HG03025 (cell line): ENCODE measurements around the gene CDT1.
"Not testable (repeated sequence)": the region's sequence is repeated elsewhere in the genome, so short reads cannot be mapped to it uniquely, and the experiment has no call there.

Experiments
- ATAC-seq: cut with Tn5 transposase; IDR thresholded peaks from one replicate; pipeline ENCODE4 v1.9.1; 2021; ENCODE audit warnings: mild to moderate bottlenecking, moderate library complexity; ENCODE audit not compliant: unreplicated experiment, low FRiP score

Gene CDT1

DNA sequence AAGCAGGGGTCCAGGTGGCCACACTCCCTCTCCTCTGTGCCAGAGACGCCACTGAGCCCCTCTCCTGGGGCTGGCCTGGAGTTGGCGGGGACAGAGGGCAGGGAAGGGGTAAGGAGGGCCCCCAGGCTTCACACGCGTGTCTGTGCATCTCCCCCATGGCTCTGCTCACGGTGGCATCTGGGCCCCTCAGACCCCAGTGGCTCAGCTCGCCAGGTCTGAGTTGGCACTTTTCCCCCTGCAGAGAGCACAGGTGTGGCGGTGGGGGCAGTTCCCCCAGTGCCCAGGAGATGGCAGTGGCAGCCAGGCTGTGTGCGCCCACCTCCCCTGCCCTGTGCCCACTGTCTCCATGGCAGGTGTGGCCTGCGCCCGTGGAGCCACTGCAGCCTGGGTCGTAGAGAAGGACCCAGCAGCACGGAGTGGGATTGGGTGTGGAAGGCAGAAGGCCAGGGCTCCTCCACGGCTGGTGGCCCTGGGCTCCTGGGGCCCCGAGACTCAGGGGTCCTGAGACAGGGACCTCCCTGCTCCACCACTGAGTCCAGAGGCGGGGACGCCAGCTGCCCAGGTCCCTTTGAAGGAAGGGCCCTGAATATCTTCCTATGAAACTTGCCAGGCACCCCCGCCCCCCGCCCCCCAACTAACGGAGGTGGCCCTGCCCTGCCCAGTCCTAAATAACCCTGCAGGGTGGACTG, 12.5 kb downstream of the CDT1 start:
- no peak for ATAC-seq

DNA sequence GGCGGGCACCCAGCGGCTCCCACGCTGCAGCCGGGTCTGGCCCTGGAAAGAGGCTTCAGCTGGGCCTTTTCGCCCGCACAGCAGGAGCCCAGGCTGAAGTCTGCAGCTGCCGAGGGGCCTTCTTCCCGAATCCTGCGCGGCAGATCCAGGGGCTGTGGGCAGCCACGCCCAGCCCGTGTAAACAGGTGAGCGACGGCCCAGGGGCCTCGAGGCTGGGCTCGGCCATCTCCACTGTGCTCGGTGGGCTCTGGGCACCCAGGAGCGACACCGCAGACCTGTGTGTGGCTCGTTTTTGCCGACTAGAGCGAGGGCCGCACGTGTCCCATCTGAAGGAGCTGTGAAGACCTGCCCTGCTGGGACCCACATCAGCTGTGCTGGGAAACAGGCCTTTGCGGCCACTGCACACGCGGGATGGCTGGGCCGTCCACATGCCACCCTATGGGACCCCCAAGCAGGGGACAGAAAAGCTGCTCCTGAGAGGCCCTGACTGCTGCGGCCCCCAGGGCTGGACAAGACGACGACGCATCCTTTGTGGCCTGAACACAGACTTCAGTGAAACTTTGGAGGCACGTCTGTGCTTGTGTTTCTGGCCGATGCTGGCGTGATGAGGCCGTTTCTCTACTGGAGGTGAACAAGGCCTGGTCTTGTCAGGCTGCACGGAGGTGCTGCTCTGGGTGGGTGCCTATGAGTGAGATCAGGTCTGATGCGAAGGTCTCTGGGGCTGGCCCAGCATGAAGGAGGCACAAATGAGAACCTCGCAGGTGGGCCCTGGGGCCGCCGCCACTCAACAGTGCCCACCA, 13.3 kb downstream of the CDT1 start:
- no peak for ATAC-seq

DNA sequence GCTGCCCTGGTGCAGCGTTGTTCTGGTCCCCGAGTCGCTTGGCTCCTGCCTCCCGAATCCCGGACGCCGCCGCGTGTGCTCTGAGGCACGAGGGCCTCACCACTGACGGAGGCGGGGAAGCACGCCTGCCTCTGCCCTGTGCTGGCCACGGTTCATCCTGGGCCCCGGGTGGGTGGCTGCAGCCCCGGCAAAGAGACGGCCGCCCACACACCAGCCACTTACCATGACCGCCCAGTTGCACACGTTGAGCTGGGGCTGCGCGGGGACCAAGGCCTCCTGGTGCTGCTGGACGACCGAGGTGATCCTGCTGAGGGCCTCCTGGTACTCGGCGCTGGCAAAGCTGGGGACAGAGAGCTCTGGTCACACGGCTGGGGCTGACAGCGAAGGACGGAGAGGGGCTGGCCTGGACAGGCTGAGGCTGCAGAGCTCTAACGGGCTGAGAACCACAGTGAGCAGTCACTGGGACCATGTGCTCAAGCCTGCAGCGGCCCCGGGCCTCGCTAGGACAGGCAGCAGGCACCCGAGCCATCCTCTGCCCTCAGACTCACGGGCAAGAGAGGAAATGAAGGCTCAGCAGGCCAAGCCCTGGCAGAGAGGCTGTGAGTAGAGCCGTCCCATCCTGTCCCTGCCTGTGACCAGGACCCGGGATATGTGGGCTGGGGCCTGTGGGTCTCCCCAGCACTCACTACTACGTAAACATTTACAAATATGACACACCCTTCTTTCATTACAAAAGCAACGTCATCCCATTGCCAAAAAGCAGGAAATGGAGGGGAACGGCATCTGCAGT, 14.4 kb downstream of the CDT1 start:
- ATAC-seq: no peak

DNA sequence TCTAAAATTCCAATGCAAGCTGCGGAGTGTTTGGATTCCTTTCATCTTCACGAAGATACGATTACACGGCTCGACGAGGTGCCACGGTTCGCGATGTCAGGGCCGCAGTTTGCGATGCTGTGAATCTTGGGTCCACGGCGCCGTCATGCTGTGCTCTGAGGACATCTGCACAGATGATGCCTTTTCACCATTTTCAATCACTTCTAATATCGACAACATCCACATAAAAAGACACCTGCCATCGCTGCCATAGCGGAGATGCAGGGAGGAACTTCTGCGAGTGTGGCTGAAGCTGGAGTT, 14.9 kb downstream of the CDT1 start:
- no peak for ATAC-seq

DNA sequence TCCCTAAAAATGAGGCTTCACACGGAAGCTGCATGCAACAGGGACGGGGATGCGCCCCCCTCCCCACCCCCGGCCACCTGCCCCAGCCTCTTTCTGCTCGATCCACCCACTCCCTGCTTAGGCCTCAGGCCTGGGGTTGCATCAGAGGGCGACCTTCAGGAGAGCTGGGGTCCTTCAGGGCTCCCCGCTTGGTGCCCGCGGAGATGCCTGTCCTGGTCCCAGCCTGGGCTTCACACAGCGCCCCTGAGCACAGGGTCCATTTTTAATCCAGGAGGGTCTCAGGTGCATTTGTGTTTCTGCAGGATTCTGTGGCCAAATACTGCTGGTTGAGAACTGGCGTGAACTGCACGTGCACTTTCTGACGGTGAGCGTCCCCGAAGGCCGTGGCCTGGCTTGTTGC, 15.5 kb downstream of the CDT1 start:
- no peak for ATAC-seq

DNA sequence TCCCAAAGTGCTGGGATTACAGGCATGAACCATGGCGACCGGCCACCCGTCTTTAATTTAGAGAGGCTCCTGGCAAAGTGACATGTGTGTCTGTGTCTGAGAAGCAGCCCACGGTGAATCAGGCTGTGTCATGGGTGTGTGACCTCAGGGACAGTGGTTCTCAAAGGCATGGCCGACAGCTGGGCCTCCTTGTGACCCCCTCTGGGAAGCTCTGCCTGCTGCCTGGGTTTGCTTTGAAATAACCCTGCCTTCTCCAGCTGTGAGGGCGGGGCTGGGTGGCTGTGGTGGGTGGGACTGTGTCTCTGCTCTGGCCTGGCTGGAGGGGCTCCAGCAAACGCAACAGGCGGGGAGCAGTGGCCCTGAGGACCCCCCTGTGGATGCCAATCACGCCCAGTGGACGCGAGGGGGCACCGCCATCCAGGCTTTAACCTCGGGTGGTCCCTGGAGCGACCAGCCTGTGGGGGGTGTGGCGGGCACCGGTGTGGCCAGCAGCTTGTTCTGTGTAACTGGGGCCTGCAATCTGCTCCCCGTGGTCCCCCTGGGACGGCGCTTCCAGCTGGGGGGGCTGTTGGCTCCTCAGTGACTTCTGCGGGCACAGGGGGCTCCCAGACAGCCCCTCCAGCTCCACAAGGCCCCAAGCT, 16.9 kb downstream of the CDT1 start:
- no peak for ATAC-seq

DNA sequence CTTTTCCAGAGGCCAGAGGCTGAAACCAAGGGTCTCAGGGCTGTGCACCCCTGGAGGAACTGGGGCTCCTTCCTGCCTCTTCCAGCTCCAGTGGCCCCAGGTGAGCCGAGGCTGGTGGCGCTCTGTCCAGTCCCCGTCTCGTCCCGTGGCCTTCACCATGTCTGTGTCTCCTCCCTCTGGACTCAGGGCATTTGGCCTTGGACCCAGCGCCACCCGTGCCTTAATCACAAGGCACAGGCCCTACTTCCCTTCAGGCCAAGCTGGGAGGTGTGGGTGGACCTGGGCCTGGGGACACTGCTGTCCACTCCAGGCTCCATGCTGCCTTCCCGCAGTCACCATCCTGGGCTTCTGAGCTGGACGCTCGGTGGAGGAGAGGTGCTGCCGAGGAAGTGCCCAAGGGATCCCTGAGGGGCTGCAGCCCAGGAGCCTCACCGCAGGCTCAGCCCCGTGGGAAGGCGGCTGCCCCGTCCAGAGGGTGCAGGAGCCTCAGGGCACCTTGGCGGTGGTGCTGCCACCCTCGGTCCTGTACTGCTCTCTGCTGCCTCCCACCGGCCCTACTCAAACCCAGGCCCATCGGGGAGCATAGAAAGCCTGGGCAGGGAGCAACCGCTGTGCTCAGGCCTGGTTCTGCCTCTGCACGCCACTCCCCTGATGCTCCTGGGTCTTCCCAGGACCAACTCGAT, 17.7 kb downstream of the CDT1 start:
- no peak for ATAC-seq

DNA sequence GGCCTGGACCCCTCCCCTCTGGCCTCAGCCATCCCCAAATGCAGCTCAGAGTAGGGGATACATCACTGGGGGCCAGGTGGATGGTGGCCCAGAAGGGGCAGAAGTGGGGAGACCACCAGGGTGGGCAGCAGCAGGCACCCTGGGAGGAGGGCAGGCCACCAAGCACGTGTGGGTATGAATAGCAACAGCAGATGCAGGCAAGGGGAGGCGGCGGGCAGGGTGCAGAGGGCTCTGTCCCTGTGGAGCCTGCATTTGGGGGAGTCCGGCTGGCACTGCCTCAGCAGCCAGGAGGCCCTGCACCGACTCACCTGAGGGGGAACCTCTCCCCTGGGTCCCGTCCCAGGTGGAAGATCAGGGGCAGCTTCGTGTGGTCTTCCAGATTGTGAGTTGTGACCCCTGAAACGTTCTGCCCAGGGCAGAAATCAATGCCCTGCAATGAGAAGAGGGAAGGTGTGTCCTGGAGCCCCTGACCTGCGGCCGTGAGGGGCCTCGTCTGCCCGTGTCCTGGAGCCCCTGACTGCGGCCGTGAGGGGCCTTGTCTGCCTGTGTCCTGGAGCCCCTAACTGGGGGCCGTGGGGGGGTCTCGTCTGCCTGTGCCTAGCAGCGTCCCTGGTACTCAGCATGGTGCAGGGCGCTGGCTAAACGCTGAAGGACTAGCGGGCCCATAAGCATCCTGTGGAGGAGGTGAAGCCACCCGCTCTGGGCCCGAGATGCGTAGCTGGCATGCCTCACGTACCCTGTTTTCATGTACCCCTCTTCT, 18.9 kb downstream of the CDT1 start:
- no peak for ATAC-seq

DNA sequence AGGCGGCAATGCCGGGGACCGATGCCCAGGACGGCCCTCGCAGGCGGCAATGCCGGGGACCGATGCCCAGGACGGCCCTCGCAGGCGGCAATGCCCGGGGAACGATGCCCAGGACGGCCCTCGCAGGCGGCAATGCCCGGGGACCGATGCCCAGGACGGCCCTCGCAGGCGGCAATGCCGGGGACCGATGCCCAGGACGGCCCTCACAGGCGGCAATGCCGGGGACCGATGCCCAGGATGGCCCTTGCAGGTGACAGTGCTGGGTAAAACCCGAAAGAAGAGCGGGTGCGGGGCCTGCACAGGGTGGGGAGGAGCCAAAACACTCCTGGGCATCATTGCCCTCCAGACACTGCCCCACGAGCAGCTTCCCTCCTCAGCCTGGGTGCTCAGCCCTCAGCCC, 20.1 kb downstream of the CDT1 start:
- not testable (repeated sequence) for ATAC-seq

DNA sequence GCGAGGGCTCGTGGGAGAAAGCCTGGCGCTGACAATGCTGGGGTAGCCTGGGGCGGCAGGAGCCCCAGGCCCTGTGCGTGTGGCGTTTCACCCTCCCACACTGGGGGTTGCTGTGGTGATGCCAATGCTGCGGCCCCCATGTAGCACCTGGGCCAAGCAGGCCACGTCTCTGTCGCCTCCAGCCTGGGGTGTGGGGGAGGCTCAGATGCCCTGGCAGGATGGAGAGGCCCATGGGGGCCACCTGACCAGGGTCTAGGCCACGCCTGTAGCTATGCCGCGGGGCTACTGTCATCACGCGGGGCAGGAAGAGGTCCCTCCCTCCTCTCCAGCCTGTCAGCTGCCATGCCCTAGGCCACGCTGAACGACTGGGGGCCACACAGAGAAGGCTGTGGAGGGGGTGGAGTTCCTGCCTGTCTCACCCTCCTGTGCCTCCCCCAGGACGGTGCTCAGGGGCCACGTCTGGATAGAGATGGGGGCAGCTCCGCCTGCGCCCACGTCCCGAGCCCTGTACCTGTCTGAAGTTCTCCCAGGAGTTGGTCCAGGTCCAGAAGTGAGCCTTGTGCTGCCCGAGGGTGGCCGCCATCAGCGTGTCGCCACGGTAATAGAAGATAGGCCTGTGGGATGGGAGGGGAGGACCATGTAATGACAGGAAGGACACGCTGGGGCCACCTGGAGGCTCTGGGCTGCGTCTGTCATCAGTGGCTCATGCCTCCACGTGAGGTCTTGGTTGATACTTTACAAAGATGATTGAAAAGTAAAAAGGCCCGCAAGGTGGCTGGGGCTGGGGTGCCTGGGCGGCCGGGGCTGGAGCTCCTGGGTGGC, 20.9 kb downstream of the CDT1 start:
- ATAC-seq: no peak

DNA sequence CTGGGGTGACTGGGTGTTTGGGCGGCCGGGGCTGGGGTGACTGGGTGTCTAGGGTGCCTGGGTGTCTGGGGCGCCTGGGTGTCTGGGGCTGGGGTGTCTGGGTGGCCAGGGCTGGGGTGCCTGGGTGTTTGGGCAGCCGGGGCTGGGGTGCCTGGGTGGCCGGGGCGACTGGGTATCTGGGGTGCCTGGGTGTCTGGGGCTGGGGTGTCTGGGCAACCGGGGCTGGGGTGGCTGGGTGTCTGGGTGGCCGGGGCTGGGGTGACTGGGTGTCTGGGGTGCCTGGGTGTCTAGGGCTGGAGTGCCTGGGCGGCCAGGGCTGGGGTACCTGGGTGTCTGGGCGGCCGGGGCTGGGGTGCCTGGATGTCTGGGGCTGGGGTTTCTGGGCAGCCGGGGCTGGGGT, 21.6 kb downstream of the CDT1 start:
- ATAC-seq: no peak

DNA sequence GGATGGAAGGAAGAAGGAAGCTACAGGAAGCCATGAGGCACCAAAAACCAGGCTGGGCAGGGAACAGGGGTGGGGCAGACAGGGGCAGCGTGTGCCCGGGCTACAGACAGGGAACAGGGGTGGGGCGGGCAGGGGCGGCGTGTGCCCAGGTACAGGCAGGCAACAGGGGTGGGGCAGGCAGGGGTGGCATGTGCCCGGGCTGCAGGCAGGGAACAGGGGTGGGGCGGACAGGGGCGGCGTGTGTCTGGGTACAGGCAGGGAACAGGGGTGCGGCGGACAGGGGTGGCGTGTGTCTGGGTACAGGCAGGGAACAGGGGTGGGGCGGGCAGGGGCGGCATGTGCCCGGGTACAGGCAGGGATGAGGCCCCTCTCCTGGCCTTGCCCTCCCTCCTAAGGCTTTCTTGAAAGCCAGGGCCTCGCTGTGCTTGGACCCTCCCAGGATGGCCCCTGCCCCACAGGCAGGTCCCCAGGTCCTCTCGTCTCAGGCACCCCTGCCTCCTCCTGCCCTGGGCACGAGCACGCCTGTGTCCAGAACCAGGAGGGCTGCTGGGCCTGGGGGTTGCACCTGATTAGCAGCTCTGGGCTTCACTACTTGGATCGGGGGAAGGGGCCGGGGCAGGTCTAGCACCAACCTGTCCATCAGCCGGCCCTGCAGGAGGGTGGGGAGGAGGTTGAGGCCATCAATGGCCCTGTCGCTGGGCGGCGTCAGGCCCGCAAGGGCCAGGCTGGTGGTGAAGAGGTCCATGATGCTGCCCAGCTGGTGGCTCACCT, 22.7 kb downstream of the CDT1 start:
- ATAC-seq: no peak

DNA sequence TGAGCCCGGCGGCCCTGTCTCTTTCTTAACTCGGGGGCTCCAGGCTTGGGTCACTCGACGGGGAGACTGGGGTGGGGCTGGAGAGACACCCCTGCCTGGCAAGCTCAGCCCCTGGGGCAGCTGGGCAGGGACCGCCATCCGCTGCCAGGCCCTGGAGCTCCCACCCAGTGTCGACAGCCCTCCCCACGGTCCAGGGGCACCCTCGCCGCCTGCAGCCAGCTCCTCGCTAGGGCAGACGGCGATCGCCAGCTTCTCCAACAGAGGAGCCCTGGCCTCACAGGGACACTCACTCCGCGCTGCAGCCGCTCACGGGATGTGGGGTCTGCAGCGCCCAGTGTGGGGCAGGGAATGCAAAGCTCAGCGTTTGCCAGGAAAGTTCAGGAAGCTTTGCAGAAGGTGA, 24.1 kb downstream of the CDT1 start:
- ATAC-seq: no peak

DNA sequence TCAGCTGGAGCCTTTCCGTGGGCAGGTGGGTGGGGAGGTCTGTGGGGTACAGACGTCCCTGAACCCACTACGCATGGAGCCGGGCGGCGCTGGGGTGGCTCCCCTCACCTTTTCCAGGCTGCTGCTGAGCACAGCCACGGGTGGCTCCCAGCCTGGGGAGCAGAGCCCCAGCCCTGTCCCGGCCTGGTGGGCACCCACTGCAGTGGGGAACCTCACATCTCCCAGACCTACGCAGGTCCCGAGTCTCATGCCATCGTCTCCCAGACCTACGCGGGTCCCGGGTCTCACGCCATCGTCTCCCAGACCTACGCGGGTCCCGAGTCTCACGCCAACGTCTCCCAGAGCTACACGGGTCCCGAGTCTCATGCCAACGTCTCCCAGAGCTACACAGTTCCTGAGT, 25.1 kb downstream of the CDT1 start:
- ATAC-seq: no peak

DNA sequence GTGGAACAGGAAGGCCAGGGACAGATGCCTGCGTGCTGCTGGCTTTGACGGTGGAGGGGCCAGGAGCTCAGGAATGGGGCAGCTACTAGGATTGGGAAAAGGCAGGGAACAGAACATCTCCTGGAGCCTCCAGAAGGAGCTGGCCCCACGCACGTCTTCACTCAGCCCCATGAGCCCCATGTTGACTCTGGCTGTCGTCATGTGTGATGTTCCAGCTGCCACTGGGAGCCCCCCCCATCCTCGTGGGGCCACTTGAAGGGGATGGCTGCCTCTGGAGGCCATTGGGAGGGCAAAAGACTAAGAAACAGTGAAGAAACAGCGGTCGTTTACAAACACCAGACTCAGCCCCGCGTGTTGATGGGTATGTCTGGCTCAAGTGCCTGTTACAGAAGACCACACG, 26.7 kb downstream of the CDT1 start:
- no peak for ATAC-seq

DNA sequence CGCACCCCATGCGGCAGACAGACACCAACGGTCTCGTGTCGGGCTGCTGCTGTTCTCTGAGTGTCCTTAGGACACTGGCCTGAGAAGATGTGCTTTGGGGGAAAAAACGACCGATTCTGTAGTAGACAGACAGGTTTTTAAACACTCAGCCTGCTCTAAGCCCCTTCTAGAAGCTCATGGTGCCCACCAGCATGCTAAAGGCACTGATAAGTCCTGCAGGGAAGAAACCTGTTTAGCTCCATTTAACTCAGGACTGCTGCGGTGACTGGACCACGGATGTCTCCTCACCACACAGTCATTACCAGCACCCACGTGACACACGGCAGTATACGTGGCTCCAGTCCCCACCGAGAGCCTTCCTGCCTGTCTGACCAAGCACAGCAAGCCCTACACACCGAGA, 27.2 kb downstream of the CDT1 start:
- ATAC-seq: no peak

DNA sequence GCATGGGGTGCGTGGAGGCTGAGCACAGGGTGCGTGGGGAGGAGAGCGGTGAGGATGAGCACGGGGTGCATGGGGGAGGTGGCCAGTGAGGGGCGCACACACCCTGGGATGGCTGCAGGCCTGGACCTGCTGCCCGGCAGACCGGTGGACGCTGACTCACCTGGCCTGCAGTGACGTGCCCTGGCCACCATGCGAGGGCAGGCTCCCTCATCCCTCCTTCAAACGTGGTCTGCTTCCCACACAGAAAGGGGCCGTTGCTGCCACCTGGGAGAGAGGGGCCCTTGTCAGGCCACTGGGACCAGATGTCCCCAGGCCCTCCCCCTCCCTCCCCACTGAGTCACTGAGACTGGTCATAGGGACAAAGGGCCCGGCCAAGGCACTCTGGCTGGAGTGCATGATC, 28.2 kb downstream of the CDT1 start:
- ATAC-seq: no peak

DNA sequence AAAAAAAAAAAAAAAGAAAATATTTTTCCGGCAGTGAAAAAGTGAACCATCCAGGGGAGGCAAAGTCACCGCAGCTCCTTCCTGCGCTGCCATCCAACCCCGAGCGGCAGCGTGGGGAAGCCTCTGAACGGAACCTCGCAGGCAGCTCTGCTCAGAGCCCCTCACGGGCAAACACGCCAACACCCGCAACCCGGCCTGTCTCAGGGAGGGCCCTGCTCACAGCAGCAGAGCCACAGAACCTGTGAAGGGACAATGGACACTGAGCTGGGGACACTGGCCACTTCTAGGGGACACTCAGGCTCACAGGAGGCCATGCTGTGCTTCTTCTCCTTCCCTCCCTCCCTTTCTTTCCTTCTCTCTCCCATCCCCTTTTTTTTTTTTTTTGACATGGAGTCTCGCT, 29.5 kb downstream of the CDT1 start:
- ATAC-seq: no peak
